Measurements from ENCODE around the gene PLD5.
"Not testable (repeated sequence)": the region's sequence is repeated elsewhere in the genome, so short reads cannot be mapped to it uniquely, and the experiment has no call there.

Gene PLD5

DNA sequence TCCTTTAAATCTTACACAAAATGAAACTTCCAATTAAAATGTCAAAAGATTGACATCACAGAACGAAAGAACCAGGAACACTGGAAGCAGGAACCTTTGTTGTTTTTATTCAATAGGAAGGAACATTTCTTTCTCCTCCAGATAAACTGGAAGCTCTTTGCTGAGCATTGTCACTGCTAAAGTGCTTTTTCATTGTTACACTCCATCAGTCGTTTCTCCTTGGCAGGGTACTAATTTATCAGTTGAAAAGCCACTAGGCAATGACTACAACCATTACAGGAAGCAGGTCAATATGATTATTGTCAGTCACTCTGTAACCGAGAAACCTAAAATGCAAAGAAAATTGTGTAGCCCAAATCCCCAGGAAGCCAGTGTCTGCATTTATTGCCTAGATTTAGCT is 362.4 kb downstream of the PLD5 start:
- DNase-seq (ENCODE audit: low spot score): no peak

DNA sequence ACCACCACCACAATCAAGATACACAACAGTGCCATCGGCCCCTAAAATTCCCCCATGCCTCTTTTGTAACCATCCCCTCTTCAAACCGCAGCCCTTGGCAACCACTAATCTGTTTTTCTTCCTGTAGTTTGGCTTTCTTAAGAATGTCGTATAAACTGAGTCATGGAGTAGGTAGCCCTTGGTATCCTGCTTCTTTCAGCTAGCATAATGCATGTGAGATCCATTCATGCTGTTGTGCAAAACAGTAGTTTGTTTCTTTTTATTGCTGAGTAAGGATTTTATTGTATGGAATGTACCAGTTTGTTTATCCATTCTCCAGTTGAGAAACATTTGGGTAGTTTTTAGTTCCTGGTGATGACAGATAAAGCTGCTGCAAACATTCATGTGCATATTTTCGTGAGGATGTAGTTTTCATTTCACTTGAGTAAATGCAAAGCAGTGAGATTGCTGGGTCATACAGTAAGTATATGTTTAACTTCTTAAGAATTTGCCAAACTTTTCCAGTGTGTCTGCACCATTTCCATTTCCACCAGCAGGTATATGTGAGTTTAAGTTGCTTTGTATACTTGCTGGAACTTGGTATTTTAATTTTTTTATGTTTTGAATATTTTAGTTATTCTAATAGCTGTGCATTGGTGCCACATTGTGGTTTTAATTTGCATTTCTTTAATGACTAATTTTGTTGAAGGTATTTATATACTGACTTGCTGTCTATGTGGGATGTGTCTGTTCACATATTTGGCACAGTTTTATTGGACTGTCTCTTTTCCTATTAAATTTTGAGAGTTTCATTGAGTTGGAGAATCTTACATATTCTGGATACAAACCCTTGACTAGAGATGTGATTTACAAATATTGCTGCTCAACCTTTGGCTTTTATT is 377.2 kb downstream of the PLD5 start:
- no peak for DNase-seq (ENCODE audit: low spot score)

DNA sequence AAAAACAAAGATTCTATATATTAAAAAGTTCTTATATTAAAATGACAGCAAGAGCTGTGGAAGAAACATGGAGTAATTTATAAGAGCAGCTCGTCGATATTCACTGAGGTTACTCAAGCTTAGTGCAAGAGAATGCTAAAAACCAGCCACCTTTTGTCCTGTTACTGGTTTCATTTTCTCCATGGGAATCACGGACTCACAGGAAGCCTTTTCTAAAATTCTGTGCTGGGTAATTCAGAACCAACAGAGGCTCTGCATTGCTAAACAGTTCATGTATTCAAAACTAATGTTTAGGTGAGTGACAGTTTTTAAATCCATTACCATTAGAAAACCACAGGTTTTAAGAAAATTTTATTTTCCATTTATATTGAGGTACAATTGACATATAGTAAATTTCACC is 377.8 kb downstream of the PLD5 start:
- DNase-seq (ENCODE audit: low spot score): no peak

- DNase-seq (ENCODE audit: low spot score): no peak
Observed at GRCh38 chr1:242140836-242141235, 383.7 kb downstream of the PLD5 start.

DNA sequence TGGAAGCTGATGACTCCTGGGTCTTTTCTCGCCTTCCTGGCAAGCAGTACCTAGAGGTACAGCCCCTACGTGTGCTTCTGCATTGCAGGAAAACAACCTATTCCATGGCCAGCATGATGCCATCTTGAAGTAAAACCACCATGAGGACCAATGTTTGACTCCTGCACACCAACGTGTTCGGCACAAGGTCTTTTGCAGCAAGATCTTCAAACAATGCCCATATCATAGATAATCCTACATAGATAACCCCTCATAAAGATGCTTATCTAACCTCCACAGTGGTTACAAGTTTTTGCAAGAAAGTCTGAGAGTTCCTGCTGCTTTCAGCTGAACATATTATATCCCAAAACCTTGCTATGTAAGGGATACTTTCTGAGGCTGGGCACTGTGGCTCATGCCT is 384.5 kb downstream of the PLD5 start:
- no peak for DNase-seq (ENCODE audit: low spot score)

DNA sequence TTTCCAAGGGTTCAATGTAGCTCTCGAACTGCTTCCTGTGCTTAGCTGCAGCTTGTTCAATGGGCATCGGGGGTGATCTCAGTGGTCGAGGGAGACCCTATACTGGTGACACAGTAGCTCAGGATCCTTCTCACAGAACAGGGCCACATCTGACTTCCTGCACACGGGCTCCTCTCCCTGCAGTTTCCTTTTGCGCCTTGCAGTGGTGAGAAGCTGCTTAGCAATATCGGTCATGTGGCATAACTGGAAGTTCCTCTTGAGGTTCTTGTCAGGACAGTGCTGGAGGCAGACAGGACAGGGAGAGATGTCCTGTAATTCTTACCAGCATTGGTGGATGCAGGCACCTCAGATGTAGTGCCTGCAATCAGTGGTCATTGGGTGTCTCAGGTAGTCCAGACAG is 385.1 kb downstream of the PLD5 start:
- no peak for DNase-seq (ENCODE audit: low spot score)

- DNase-seq (ENCODE audit: low spot score): no peak
Observed at GRCh38 chr1:242133796-242134195, 390.7 kb downstream of the PLD5 start.

- no peak for DNase-seq (ENCODE audit: low spot score)
Observed at GRCh38 chr1:242133351-242133750, 391.1 kb downstream of the PLD5 start.

- no peak for DNase-seq (ENCODE audit: low spot score)
Observed at GRCh38 chr1:242132121-242132817, 392.2 kb downstream of the PLD5 start.

GRCh38 chr1:242128951-242129502 is 395.5 kb downstream of the PLD5 start:
- DNase-seq (ENCODE audit: low spot score): peak; percentile 48

GRCh38 chr1:242120432-242120831 is 404.1 kb downstream of the PLD5 start:
- DNase-seq (ENCODE audit: low spot score): no peak

- DNase-seq (ENCODE audit: low spot score): no peak
Observed at GRCh38 chr1:242100921-242101320, 423.6 kb downstream of the PLD5 start.

DNA sequence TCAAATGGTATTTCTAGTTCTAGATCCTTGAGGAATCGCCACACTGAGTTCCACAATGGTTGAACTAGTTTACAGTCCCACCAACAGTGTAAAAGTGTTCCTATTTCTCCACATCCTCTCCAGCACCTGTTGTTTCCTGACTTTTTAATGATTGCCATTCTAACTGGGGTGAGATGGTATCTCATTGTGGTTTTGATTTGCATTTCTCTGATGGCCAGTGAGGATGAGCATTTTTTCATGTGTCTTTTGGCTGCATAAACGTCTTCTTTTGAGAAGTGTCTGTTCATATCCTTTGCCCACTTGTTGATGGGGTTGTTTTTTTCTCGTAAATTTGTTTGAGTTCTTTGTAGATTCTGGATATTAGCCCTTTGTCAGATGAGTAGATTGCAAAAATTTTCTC is 427.2 kb downstream of the PLD5 start:
- not testable (repeated sequence) for DNase-seq (ENCODE audit: low spot score)

DNA sequence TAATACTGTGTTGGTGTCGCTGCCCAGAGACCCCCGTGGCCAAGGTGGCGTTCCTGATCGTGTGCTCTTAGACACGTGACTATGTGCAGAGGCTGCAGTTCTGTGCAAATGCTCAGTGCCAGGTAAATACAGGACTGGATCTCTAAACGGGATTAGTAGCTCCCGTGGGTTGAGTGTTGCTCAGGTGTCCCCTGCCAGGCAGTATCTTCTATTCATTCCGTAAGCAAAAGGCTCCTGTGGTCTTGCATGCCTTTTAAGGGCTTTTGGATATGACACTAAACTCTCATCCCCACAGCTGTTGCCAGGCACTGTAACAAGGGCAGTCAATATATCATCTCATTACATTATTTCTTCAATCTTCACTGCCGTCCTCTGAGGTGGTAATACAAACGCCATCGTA is 431.4 kb downstream of the PLD5 start:
- DNase-seq (ENCODE audit: low spot score): no peak

GRCh38 chr1:242089911-242090310 is 434.6 kb downstream of the PLD5 start:
- DNase-seq (ENCODE audit: low spot score): no peak

GRCh38 chr1:242088875-242089274 is 435.6 kb downstream of the PLD5 start:
- DNase-seq (ENCODE audit: low spot score): no peak

- DNase-seq (ENCODE audit: low spot score): no peak
Observed at GRCh38 chr1:242086706-242087105, 437.8 kb downstream of the PLD5 start.

GRCh38 chr1:242086093-242086492 is 438.4 kb downstream of the PLD5 start:
- no peak for DNase-seq (ENCODE audit: low spot score)

- DNase-seq (ENCODE audit: low spot score): no peak
Observed at GRCh38 chr1:242083742-242084141, 440.8 kb downstream of the PLD5 start.

- no peak for DNase-seq (ENCODE audit: low spot score)
Observed at GRCh38 chr1:242081446-242081845, 443.1 kb downstream of the PLD5 start.

DNA sequence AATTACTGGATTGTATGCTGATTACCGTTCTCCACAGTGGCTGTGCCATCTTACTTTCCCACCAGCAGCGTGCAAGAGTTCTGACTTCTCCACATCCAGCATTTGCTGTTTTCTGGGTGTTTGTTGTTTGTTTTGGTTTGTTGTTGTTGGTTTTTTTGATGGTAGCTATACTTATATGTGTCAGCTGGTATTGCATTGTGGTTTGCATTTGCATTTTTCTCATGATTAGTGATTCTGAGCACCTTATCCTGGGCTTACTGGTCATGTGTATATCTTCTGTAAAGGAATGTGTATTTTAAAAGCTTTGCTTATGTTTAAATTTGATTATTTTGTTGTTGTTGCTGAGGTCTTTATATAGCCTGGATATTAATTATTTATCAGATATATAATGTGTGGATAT is 458.7 kb downstream of the PLD5 start:
- DNase-seq (ENCODE audit: low spot score): no peak

GRCh38 chr1:242062271-242062670 is 462.2 kb downstream of the PLD5 start:
- DNase-seq (ENCODE audit: low spot score): no peak

DNA sequence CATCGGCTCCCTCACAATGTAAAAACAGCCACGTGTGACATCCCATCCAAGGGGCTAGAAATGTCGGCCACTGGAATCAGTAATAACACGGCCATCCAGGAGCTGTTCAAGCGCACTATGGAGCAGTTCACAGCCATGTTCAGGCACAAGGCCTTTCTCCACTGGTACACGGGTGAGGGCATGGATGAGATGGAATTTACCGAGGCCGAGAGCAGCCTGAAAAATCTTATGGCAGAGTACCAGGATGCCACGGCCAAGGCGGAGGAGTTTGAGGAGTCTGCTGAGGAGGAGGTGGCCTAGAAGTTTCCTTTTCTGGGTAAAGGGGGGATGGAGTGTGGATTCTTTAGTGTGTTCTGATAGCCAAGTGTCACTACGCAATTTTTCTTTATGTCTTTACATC is 464.5 kb downstream of the PLD5 start:
- DNase-seq (ENCODE audit: low spot score): no peak

Measured in SW480 (cell line).